Smooth muscle cell (in vitro differentiated cells): ENCODE results near the gene TSPAN18. TPM values are rescaled to one million over a fixed set of nuclear protein-coding genes. Genes with fewer than 3 reads are reported as not detected.

Experiments used
- DNase-seq: peaks from one replicate; lab custom pipeline; 2025; ENCODE audit not compliant: unreplicated experiment; lab: John Stamatoyannopoulos, UW
- H2AFZ ChIP-seq: fragments of 200-600 bp; sonication (generic); 2 replicates; pipeline ENCODE4 v1.6.0; 2016; ENCODE audit warnings: antibody characterized with exemption, low read depth, mild to moderate bottlenecking
- H3F3A ChIP-seq: fragments of 200-600 bp; sonication (generic); 2 replicates; pipeline ENCODE4 v1.6.0; 2017; ENCODE audit warnings: antibody characterized with exemption, low read depth
- H3K27ac ChIP-seq: fragments of 200-600 bp; sonication (generic); 2 replicates; pipeline ENCODE4 v1.5.1; 2016; ENCODE audit warnings: low read depth, mild to moderate bottlenecking
- H3K27me3 ChIP-seq: fragments of 200-600 bp; sonication (generic); 2 replicates; pipeline ENCODE4 v1.6.1; 2016; ENCODE audit warnings: low read depth, mild to moderate bottlenecking
- H3K36me3 ChIP-seq: fragments of 200-600 bp; sonication (generic); 2 replicates; pipeline ENCODE4 v1.5.1; 2016; ENCODE audit warnings: low read depth
- H3K4me1 ChIP-seq: fragments of 200-600 bp; sonication (generic); 2 replicates; pipeline ENCODE4 v1.5.1; 2016; ENCODE audit warnings: low read depth
- H3K4me2 ChIP-seq: fragments of 200-600 bp; sonication (generic); 2 replicates; pipeline ENCODE4 v1.6.0; 2016; ENCODE audit warnings: mild to moderate bottlenecking
- H3K4me3 ChIP-seq: fragments of 200-600 bp; sonication (generic); 2 replicates; pipeline ENCODE4 v1.5.1; 2016; ENCODE audit warnings: mild to moderate bottlenecking
- H3K79me2 ChIP-seq: fragments of 200-600 bp; sonication (generic); 2 replicates; pipeline ENCODE4 v1.6.0; 2016; ENCODE audit warnings: low read depth, mild to moderate bottlenecking
- H3K9ac ChIP-seq: fragments of 200-600 bp; sonication (generic); 2 replicates; pipeline ENCODE4 v1.6.0; 2016; ENCODE audit warnings: low read depth
- H3K9me3 ChIP-seq: fragments of 200-600 bp; sonication (generic); replicated peaks from 2 replicates; pipeline ENCODE4 v1.5.1; 2016; ENCODE audit warnings: low read depth
- H4K20me1 ChIP-seq: fragments of 200-600 bp; sonication (generic); 2 replicates; pipeline ENCODE4 v1.6.0; 2016; ENCODE audit warnings: low read depth
- WGBS: methylation state at CpG from one replicate; pipeline ENCODE4 v1.1.7; 2016; ENCODE audit warnings: low lambda C conversion rate; 5-methylcytosine and 5-hydroxymethylcytosine counted together
- polyA plus RNA-seq: library from polyadenylated mRNA; unstranded; fragments of >200 nt; fragmentation: Nextera tagmentation; extraction: Ambion mirVana; gene quantifications from 2 replicates; pipeline ENCODE4 v1.2.1, GENCODE V29; 2016
- total RNA-seq: library from RNA; depleted of rRNA; stranded (reverse); fragments of >200 nt; gene quantifications from 2 replicates; pipeline ENCODE4 v1.2.3, GENCODE V29; 2014
- TF ChIP-seq, protein P1 (sequence below): fragments of 200-600 bp; sonication (generic); IDR thresholded peaks from 2 replicates; pipeline ENCODE4 v1.5.1; 2017; ENCODE audit warnings: borderline replicate concordance, mild to moderate bottlenecking, antibody characterized with exemption; ENCODE audit not compliant: insufficient read depth, poor library complexity, severe bottlenecking

The TSPAN18 gene
- total and polyA plus RNA-seq, 2 experiments from 2014 or later, result 3.4 to 15.3 TPM

DNA sequence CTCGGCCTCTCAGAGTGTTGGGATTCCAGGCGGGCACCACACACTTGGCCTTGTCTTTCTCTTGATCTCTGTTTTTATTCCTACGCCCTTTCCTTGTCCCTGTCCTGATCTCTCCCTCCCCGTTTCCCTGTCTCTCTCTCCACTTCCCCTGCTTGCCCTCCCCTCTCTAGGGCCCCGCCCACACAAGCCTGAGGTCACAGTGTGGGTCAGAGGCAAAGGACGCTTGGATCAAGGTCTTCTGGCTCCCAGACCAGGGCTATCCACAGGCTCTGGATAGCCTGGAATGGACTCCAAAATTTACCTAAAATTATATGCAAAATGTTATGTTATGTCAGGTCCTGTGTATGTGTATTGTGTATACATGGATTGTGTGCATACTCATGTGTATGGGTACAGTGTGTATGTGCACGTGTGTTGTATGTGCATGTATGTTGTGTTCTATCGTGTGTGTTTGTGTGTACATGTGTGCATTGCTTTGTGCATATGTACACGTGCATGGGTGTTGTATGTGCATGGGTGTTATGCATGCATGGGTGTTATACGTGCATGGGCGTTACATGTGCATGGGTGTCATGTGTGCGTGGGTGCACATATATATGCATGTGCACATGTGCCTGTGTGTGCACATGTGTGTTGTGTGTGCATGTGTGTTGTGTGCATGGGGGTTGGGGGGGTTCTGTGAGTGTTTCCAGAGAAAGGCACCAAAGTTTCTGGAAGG is 185.7 kb downstream of the TSPAN18 start:
- DNase-seq, result no peak
- TF ChIP-seq, protein P1, sequence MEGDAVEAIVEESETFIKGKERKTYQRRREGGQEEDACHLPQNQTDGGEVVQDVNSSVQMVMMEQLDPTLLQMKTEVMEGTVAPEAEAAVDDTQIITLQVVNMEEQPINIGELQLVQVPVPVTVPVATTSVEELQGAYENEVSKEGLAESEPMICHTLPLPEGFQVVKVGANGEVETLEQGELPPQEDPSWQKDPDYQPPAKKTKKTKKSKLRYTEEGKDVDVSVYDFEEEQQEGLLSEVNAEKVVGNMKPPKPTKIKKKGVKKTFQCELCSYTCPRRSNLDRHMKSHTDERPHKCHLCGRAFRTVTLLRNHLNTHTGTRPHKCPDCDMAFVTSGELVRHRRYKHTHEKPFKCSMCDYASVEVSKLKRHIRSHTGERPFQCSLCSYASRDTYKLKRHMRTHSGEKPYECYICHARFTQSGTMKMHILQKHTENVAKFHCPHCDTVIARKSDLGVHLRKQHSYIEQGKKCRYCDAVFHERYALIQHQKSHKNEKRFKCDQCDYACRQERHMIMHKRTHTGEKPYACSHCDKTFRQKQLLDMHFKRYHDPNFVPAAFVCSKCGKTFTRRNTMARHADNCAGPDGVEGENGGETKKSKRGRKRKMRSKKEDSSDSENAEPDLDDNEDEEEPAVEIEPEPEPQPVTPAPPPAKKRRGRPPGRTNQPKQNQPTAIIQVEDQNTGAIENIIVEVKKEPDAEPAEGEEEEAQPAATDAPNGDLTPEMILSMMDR, result no peak
- 65% methylated on average over 12 of the region's 12 CpGs for WGBS

DNA sequence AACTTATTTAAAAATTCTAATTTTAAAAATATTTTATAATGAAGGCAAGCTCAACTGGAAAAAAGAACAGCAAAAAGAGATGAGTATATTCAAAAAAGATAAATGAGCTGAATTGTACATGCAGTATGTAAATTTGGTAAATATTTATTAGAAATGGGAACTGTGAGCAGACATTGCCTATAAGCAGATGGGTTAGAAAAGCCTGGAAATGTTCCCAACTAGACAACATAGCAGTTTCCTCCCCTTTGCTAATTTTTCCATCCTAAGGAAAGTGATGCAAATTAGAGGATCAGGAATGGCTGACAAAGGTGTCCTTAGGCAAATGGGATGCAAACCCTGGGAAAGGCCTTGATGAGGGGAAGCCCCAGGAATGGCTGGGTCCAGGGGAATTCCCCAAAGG is 186.7 kb downstream of the TSPAN18 start:
- H4K20me1 ChIP-seq, result no peaks in the 10 kb centered on the region
- no peaks in the 10 kb centered on the region for H3K36me3 ChIP-seq
- no peak overlapping the region for H3K4me3 ChIP-seq
- H3K4me2 ChIP-seq, result no peak overlapping the region
- DNase-seq, result no peak
- no peaks in the 10 kb centered on the region for H3K79me2 ChIP-seq
- no peaks in the 10 kb centered on the region for H3F3A ChIP-seq
- H3K27me3 ChIP-seq, result no peaks in the 10 kb centered on the region
- no peak overlapping the region for H2AFZ ChIP-seq
- TF ChIP-seq, protein P1, result no peak
- no peak overlapping the region for H3K27ac ChIP-seq
- H3K9ac ChIP-seq, result no peak overlapping the region
- H3K4me1 ChIP-seq, result peaks cover 10% of the 10 kb centered on the region
- no peaks in the 10 kb centered on the region for H3K9me3 ChIP-seq

More for the DNA sequence above, 185.7 kb downstream of the TSPAN18 start:
- Histone ChIP-seq H4K20me1 (no peaks in the 10 kb centered on the region), H3K4me3 (no peak overlapping the region), H3K9ac (no peak overlapping the region), H3K27me3 (no peaks in the 10 kb centered on the region), H2AFZ (no peak overlapping the region), H3K9me3 (no peaks in the 10 kb centered on the region), H3K4me2 (no peak overlapping the region), H3F3A (no peaks in the 10 kb centered on the region), H3K27ac (no peak overlapping the region), H3K79me2 (no peaks in the 10 kb centered on the region), H3K4me1 (peaks cover 10% of the 10 kb centered on the region), H3K36me3 (no peaks in the 10 kb centered on the region)

DNA sequence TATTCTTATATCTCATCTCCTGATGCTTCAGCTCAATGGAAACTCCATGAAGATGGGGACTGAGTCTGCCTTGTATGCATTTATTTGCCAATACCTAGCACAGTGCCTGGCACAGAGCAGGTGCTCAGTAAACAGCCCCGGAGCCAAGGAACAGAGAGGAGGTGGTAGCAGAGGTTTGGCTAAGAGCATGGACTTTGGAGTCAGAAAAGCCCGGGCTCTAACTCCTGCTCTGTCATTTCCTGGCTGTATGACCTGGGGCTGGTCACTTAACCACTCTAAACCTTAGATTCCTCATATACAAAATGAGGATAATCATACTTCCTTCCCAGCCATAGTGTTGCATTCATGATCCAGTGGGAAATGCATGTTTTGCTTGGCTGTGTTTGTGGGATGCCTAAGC is 187.3 kb downstream of the TSPAN18 start:
- no peaks in the 10 kb centered on the region for H3K36me3 ChIP-seq
- H3K27me3 ChIP-seq, result no peaks in the 10 kb centered on the region
- no peak overlapping the region for H3K9ac ChIP-seq
- TF ChIP-seq, protein P1, result no peak
- H3K9me3 ChIP-seq, result no peaks in the 10 kb centered on the region
- WGBS, result 66% methylated on average over 2 of the region's 2 CpGs
- H3F3A ChIP-seq, result no peaks in the 10 kb centered on the region
- no peak overlapping the region for H3K4me2 ChIP-seq
- H3K4me1 ChIP-seq, result peaks cover 10% of the 10 kb centered on the region
- no peak overlapping the region for H2AFZ ChIP-seq
- H3K27ac ChIP-seq, result no peak overlapping the region
- no peak for DNase-seq
- no peaks in the 10 kb centered on the region for H4K20me1 ChIP-seq
- no peak overlapping the region for H3K4me3 ChIP-seq
- no peaks in the 10 kb centered on the region for H3K79me2 ChIP-seq

DNA sequence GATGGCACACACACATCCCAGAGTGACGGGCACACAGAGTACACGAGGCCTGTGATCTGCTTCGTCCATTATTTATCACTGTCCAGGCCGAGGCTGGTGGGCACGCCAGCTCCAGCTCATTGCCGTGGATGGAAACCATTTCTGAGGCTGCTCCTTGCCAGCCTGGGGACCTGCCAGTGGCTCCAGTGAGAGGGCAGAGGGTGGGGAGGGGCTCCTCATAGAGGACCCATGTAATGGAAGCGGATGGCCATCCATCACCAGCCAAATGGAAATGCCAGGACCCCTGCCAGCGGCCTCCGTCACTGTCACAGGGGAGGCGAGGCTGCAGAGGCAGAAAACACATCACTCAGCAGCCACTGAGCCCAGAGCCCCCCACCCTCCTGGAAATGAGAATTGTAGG is 188.2 kb downstream of the TSPAN18 start:
- no peak overlapping the region for H3K4me2 ChIP-seq
- 85% methylated on average over 10 of the region's 10 CpGs for WGBS
- H3K27ac ChIP-seq, result no peak overlapping the region
- no peaks in the 10 kb centered on the region for H3K36me3 ChIP-seq
- H3K27me3 ChIP-seq, result no peaks in the 10 kb centered on the region
- TF ChIP-seq, protein P1, result no peak
- no peaks in the 10 kb centered on the region for H3F3A ChIP-seq
- no peaks in the 10 kb centered on the region for H4K20me1 ChIP-seq
- H3K4me1 ChIP-seq, result peaks cover 10% of the 10 kb centered on the region
- no peaks in the 10 kb centered on the region for H3K9me3 ChIP-seq
- H3K4me3 ChIP-seq, result no peak overlapping the region
- no peak overlapping the region for H2AFZ ChIP-seq
- no peak for DNase-seq
- H3K9ac ChIP-seq, result no peak overlapping the region
- no peaks in the 10 kb centered on the region for H3K79me2 ChIP-seq
